Testis (tissue), 3 donors: ENCODE data around the gene CUL4A. TPM values are rescaled to one million over a fixed set of nuclear protein-coding genes. Genes with fewer than 3 reads are reported as not detected.

Experiments used
- DNase-seq: peaks from one replicate; pipeline ENCODE4 v3.0.0-alpha.2; 2019
- H3K27ac ChIP-seq, 2 donors: fragments of 200-600 bp; sonication (generic); one replicate each; pipeline ENCODE4 v1.5.1; 2019
- H3K27me3 ChIP-seq: fragments of 200-600 bp; sonication (generic); one replicate; pipeline ENCODE4 v1.5.1; 2019
- H3K36me3 ChIP-seq: fragments of 200-600 bp; sonication (generic); one replicate; pipeline ENCODE4 v1.5.1; 2017; ENCODE audit warnings: low read depth; ENCODE audit errors: missing control alignments
- H3K4me1 ChIP-seq: fragments of 200-600 bp; sonication (generic); one replicate; pipeline ENCODE4 v1.5.1; 2019
- H3K4me3 ChIP-seq, 2 donors: fragments of 200-600 bp; sonication (generic); one replicate each; pipeline ENCODE4 v1.5.1; 2017 to 2019
- H3K9me3 ChIP-seq: fragments of 200-600 bp; sonication (generic); one replicate; pipeline ENCODE4 v1.5.1; 2017
- CTCF ChIP-seq, 3 experiments: fragments of 450-650 bp in 2 of 3; fragments of 200-600 bp in 1 of 3; sonication (generic) in 1 of 3; IDR thresholded peaks; one replicate each; pipeline ENCODE4 v1.5.1; 2016 to 2019; ENCODE audit warnings: antibody characterized with exemption in 3 of 3, mild to moderate bottlenecking in 2 of 3, moderate library complexity in 1 of 3
- POLR2A ChIP-seq: fragments of 450-650 bp; IDR thresholded peaks from one replicate; pipeline ENCODE4 v1.6.1; 2017; ENCODE audit warnings: antibody characterized with exemption, mild to moderate bottlenecking, moderate library complexity
- WGBS, 2 donors: methylation state at CpG; one replicate each; pipeline ENCODE4 v1.1.5; 2018; 5-methylcytosine and 5-hydroxymethylcytosine counted together
- intact Hi-C: fragments of 100-400 bp; cut with DNase I; formaldehyde crosslinking; loops from one replicate; pipeline ENCODE4 v1.15.1; 2023; ENCODE audit warnings: low total_unique reads
- polyA plus RNA-seq: library from polyadenylated mRNA; stranded (reverse); fragments of 350-450 nt; fragmentation: Illumina TruSeq; extraction: RNeasy Lipid Tissue Mini Kit (QIAGEN cat#74804); gene quantifications from one replicate; pipeline ENCODE4 v1.2.3, GENCODE V29; 2014; ENCODE audit warnings: low read depth, low replicate concordance; ENCODE audit not compliant: insufficient read depth
- total RNA-seq, 2 donors: library from RNA; depleted of rRNA; stranded (reverse); fragments of >200 nt; gene quantifications; one replicate each; pipeline ENCODE4 v1.2.3, GENCODE V29; 2016

Gene CUL4A
- total and polyA plus RNA-seq, 3 donors from 2014 or later = 103 to 168 (median 152) TPM

GRCh38 chr13:113187883-113188665, 21.3 kb upstream of the CUL4A start:
- WGBS, 2 donors = 94 to 95% methylated on average over 21 to 23 of the region's 23 CpGs
- Histone ChIP-seq H3K27ac (no peak overlapping the region), H3K4me3 (no peak overlapping the region), H3K4me1 (no peaks in the 10 kb centered on the region), H3K27me3 (no peaks in the 10 kb centered on the region), H3K9me3 (no peaks in the 10 kb centered on the region), H3K36me3 (no peaks in the 10 kb centered on the region)
- intact Hi-C loops = no loop called here
- TF ChIP-seq POLR2A = no peak
- TF ChIP-seq CTCF (IDR thresholded peaks at IDR 0.05) = no peak
- no peak for DNase-seq

GRCh38 chr13:113190181-113190580, 19.2 kb upstream of the CUL4A start:
- H3K4me3 ChIP-seq = no peak overlapping the region
- no peaks in the 10 kb centered on the region for H3K9me3 ChIP-seq
- no peak overlapping the region for H3K27ac ChIP-seq
- TF ChIP-seq CTCF (IDR thresholded peaks at IDR 0.05) (no peak), POLR2A (no peak)
- WGBS, 2 donors = 85 to 89% methylated on average over 4 of the region's 4 CpGs
- intact Hi-C loops = no loop called here
- no peaks in the 10 kb centered on the region for H3K27me3 ChIP-seq
- H3K4me1 ChIP-seq = no peaks in the 10 kb centered on the region
- no peaks in the 10 kb centered on the region for H3K36me3 ChIP-seq
- no peak for DNase-seq

GRCh38 chr13:113192279-113192678, 17.1 kb upstream of the CUL4A start:
- 83 to 84% methylated on average over 4 of the region's 4 CpGs for WGBS, 2 donors
- TF ChIP-seq POLR2A (no peak), CTCF (IDR thresholded peaks at IDR 0.05) (no peak)
- Histone ChIP-seq H3K4me3 (no peak overlapping the region), H3K36me3 (no peaks in the 10 kb centered on the region), H3K27me3 (no peaks in the 10 kb centered on the region), H3K4me1 (no peaks in the 10 kb centered on the region), H3K27ac (no peak overlapping the region), H3K9me3 (no peaks in the 10 kb centered on the region)
- no peak for DNase-seq
- intact Hi-C loops = no loop called here

GRCh38 chr13:113192902-113193301, 16.5 kb upstream of the CUL4A start:
- Histone ChIP-seq H3K27ac (no peak overlapping the region), H3K9me3 (no peaks in the 10 kb centered on the region), H3K4me3 (no peak overlapping the region), H3K36me3 (no peaks in the 10 kb centered on the region), H3K4me1 (no peaks in the 10 kb centered on the region), H3K27me3 (no peaks in the 10 kb centered on the region)
- TF ChIP-seq CTCF (IDR thresholded peaks at IDR 0.05) = no peak
- TF ChIP-seq POLR2A = no peak
- 94 to 97% methylated on average over 2 of the region's 2 CpGs for WGBS, 2 donors
- intact Hi-C loops = no loop called here
- no peak for DNase-seq

- Histone ChIP-seq H3K9me3 (no peaks in the 10 kb centered on the region), H3K27me3 (no peaks in the 10 kb centered on the region), H3K4me3 (no peak overlapping the region), H3K27ac (no peak overlapping the region), H3K4me1 (no peaks in the 10 kb centered on the region), H3K36me3 (no peaks in the 10 kb centered on the region)
- no peak for DNase-seq
- TF ChIP-seq CTCF (IDR thresholded peaks at IDR 0.05) (no peak), POLR2A (no peak)
- intact Hi-C loops = no loop called here
- 79 to 82% methylated on average over 6 of the region's 6 CpGs for WGBS, 2 donors
Measured at GRCh38 chr13:113195360-113195759, 14.1 kb upstream of the CUL4A start.
